HEK293 (cell line): ENCODE results near the gene KRT38.

Experiments used
- CTCF ChIA-PET: fragments of 350-600 bp; formaldehyde crosslinking; extraction: SDS; loops from one replicate; lab custom pipeline; 2021; ENCODE audit warnings: antibody characterized with exemption; lab: Yijun Ruan, JAX
- POLR2A ChIA-PET: fragments of 300-600 bp; formaldehyde crosslinking; extraction: SDS; loops from one replicate; lab custom pipeline; 2020; ENCODE audit warnings: antibody characterized with exemption, inconsistent platforms; lab: Yijun Ruan, JAX
- H3K27ac ChIP-seq: fragments of 200-500 bp; sonication (Bioruptor generic); 2 replicates; pipeline ENCODE4 v1.5.1; 2014; ENCODE audit warnings: low read depth, low read length, control low read depth, inconsistent platforms; ENCODE audit errors: extremely low read depth
- H3K36me3 ChIP-seq, 2 experiments: fragments of 200-500 bp in 1 of 2; sonication (Bioruptor generic) in 1 of 2; 1 replicate in 1 of 2; 2 replicates in 1 of 2; pipeline ENCODE4 v1.5.1; 2014 to 2017; ENCODE audit warnings: inconsistent platforms in 2 of 2, low read length in 2 of 2; ENCODE audit not compliant: control insufficient read depth in 2 of 2, insufficient read depth in 1 of 2
- H3K4me1 ChIP-seq: fragments of 200-500 bp; sonication (Bioruptor generic); 2 replicates; pipeline ENCODE4 v1.5.1; 2014; ENCODE audit warnings: mild to moderate bottlenecking, low read length, inconsistent platforms; ENCODE audit not compliant: control insufficient read depth, insufficient read depth
- H3K4me3 ChIP-seq: 2 replicates; pipeline ENCODE4 v1.5.1; 2011; ENCODE audit warnings: low read depth, mild to moderate bottlenecking, control low read depth, low read length, moderate library complexity
- H3K9me3 ChIP-seq: fragments of 200-500 bp; sonication (Bioruptor generic); 2 replicates; pipeline ENCODE4 v1.5.1; 2014; ENCODE audit warnings: low read depth, low read length, inconsistent platforms; ENCODE audit not compliant: control insufficient read depth, insufficient read depth
- ATF2 ChIP-seq: fragments of 450-650 bp; formaldehyde crosslinking; IDR thresholded peaks from 2 replicates; pipeline ENCODE4 v1.5.1; 2016; ENCODE audit warnings: missing biosample characterization, missing genetic modification characterization, low read depth
- BCL11A ChIP-seq: fragments of 450-650 bp; formaldehyde crosslinking; IDR thresholded peaks from 2 replicates; pipeline ENCODE4 v1.5.1; 2016; ENCODE audit warnings: low read depth, missing biosample characterization, missing genetic modification characterization
- BCL6B ChIP-seq: fragments of 450-650 bp; formaldehyde crosslinking; IDR thresholded peaks from 2 replicates; pipeline ENCODE4 v1.5.1; 2017; ENCODE audit warnings: missing biosample characterization, missing genetic modification characterization
- GLIS1 ChIP-seq: fragments of 450-650 bp; formaldehyde crosslinking; IDR thresholded peaks from 2 replicates; pipeline ENCODE4 v1.5.1; 2016; ENCODE audit warnings: missing biosample characterization, missing genetic modification characterization
- INSM2 ChIP-seq: fragments of 450-650 bp; formaldehyde crosslinking; IDR thresholded peaks from 2 replicates; pipeline ENCODE4 v1.5.1; 2016; ENCODE audit warnings: missing biosample characterization, missing genetic modification characterization
- KLF8 ChIP-seq: fragments of 450-650 bp; formaldehyde crosslinking; IDR thresholded peaks from 2 replicates; pipeline ENCODE4 v1.5.1; 2016; ENCODE audit warnings: missing biosample characterization, missing genetic modification characterization
- MZF1 ChIP-seq: fragments of 450-650 bp; formaldehyde crosslinking; IDR thresholded peaks from 2 replicates; pipeline ENCODE4 v1.5.1; 2017; ENCODE audit warnings: missing biosample characterization, missing genetic modification characterization, borderline replicate concordance
- TSHZ1 ChIP-seq: fragments of 450-650 bp; formaldehyde crosslinking; IDR thresholded peaks from 2 replicates; pipeline ENCODE4 v1.5.1; 2016; ENCODE audit warnings: missing biosample characterization, missing genetic modification characterization, borderline replicate concordance
- ZBTB6 ChIP-seq: fragments of 450-650 bp; formaldehyde crosslinking; IDR thresholded peaks from 2 replicates; pipeline ENCODE4 v1.5.1; 2017; ENCODE audit warnings: missing biosample characterization, missing genetic modification characterization
- ZNF112 ChIP-seq: fragments of 450-650 bp; formaldehyde crosslinking; IDR thresholded peaks from 2 replicates; pipeline ENCODE4 v1.5.0; 2017; ENCODE audit warnings: missing biosample characterization, missing genetic modification characterization
- ZNF148 ChIP-seq: fragments of 450-650 bp; formaldehyde crosslinking; IDR thresholded peaks from 2 replicates; pipeline ENCODE4 v1.5.0; 2017; ENCODE audit warnings: missing biosample characterization, missing genetic modification characterization, borderline replicate concordance
- ZNF223 ChIP-seq: fragments of 450-650 bp; formaldehyde crosslinking; IDR thresholded peaks from 2 replicates; pipeline ENCODE4 v1.5.1; 2016; ENCODE audit warnings: missing biosample characterization, missing genetic modification characterization
- ZNF24 ChIP-seq: fragments of 450-650 bp; formaldehyde crosslinking; IDR thresholded peaks from 2 replicates; pipeline ENCODE4 v1.5.1; 2016; ENCODE audit warnings: missing biosample characterization, missing genetic modification characterization
- ZNF302 ChIP-seq: fragments of 450-650 bp; formaldehyde crosslinking; IDR thresholded peaks from 2 replicates; pipeline ENCODE4 v1.5.1; 2016; ENCODE audit warnings: missing biosample characterization, missing genetic modification characterization, low read depth
- ZNF664 ChIP-seq: fragments of 450-650 bp; formaldehyde crosslinking; IDR thresholded peaks from 2 replicates; pipeline ENCODE4 v1.5.1; 2016; ENCODE audit warnings: missing biosample characterization, missing genetic modification characterization
- ZNF76 ChIP-seq: fragments of 450-650 bp; formaldehyde crosslinking; IDR thresholded peaks from 2 replicates; pipeline ENCODE4; 2016; ENCODE audit warnings: low read depth, missing biosample characterization, missing genetic modification characterization, borderline replicate concordance
- ZNF785 ChIP-seq: fragments of 450-650 bp; formaldehyde crosslinking; IDR thresholded peaks from 2 replicates; pipeline ENCODE4 v1.5.1; 2016; ENCODE audit warnings: missing biosample characterization, missing genetic modification characterization
- ZNF830 ChIP-seq: fragments of 450-650 bp; IDR thresholded peaks from 2 replicates; pipeline ENCODE4 v1.5.0; 2018; ENCODE audit warnings: missing biosample characterization, missing genetic modification characterization, low read depth, mild to moderate bottlenecking, moderate library complexity
- ZSCAN30 ChIP-seq: fragments of 450-650 bp; IDR thresholded peaks from 2 replicates; pipeline ENCODE4 v1.5.1; 2018; ENCODE audit warnings: missing biosample characterization, mild to moderate bottlenecking, missing genetic modification characterization, moderate library complexity

Gene KRT38

GRCh38 chr17:41391535-41391934 is 49.2 kb downstream of the KRT38 start (continued):
- TF ChIP-seq ZNF76 (tag by site-specific recombination) = no peak
- no peak for TF ChIP-seq GLIS1 (tag by site-specific recombination)
- TF ChIP-seq ZNF830 (tag by site-specific recombination) = no peak
- TF ChIP-seq ZNF24 (tag by site-specific recombination) = no peak
- no peak for TF ChIP-seq BCL11A (tag by site-specific recombination)
- TF ChIP-seq ZNF112 (tag by site-specific recombination) = no peak
- TF ChIP-seq ZSCAN30 (tag by site-specific recombination) = no peak
- TF ChIP-seq ATF2 = no peak
- no peak for TF ChIP-seq ZNF223 (tag by site-specific recombination)
- no peak for TF ChIP-seq KLF8 (tag by site-specific recombination)

GRCh38 chr17:41390411-41390938 is 50.3 kb downstream of the KRT38 start:
- no peak overlapping the region for H3K4me3 ChIP-seq
- ChIA-PET POLR2A (no interaction called here), CTCF (interaction anchor here (0.5 to 3.0 kb wide), 6 partner anchors 13 to 1227 kb away, joined by 3 to 13 read pairs (median 4); no protein-coding TSS in a partner anchor)
- no peaks in the 10 kb centered on the region for H3K36me3 ChIP-seq
- TF ChIP-seq ZNF664 (tag by site-specific recombination) = no peak
- no peak for TF ChIP-seq ZNF302 (tag by site-specific recombination)
- no peak for TF ChIP-seq INSM2 (tag by site-specific recombination)
- no peak for TF ChIP-seq MZF1 (tag by site-specific recombination)
- TF ChIP-seq ZNF785 (tag by site-specific recombination) = no peak
- no peak for TF ChIP-seq BCL6B (tag by site-specific recombination)
- TF ChIP-seq ZNF148 (tag by site-specific recombination) = no peak
- no peak for TF ChIP-seq ZBTB6
- no peak for TF ChIP-seq TSHZ1 (tag by site-specific recombination)
- no peak overlapping the region for H3K27ac ChIP-seq
- peaks cover 2% of the 10 kb centered on the region; the same call in 1 of the 2 replicates for H3K4me1 ChIP-seq
- no peaks in the 10 kb centered on the region for H3K9me3 ChIP-seq
